Measurements from ENCODE around the gene TNFRSF12A.

GRCh38 chr16:3032624-3033023 lies 12.5 kb downstream of the TNFRSF12A start:
- TF ChIP-seq CTCF (IDR thresholded peaks at IDR 0.05) (no peak), POLR2A (IDR thresholded peaks at IDR 0.05) (no peak)
